Activated T-cell treated with anti-CD3 and anti-CD28 coated beads for 1 hour (primary cell): ENCODE data around the gene PHF19.
A peak's percentile ranks its signal among the peaks of the same experiment; 100 is the strongest.

ENCODE experiments used
- DNase-seq: peaks from one replicate; pipeline ENCODE4 v3.0.0-alpha.2; 2020; ENCODE audit warnings: low read depth

The PHF19 gene

DNA sequence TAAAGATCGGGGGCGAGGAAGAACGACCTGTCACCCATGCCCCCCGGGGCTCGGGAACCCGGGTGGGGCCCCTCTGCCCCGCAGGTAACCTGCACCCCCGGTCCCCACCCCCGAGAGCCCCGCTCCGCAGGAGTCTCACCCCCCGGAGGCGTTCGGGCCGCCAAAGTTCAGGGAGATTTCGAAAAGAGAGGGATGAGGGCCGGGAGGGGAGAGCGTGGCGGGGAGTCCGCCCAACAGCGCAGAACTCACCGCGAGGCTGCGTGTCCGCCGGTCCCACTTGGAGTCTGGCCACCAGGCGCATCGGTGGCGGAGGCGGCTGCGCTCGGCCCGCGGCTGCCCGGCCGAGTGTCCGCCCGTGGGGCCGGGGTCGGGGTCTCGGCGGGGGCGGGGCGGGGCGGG, at the start of gene PHF19:
Gene PHF19, minus strand, starts transcription at position 347 of the 399 bp plus-strand sequence. CDS start 2,447 bp downstream, outside the sequence.
- peak; percentile 35 for DNase-seq

DNA sequence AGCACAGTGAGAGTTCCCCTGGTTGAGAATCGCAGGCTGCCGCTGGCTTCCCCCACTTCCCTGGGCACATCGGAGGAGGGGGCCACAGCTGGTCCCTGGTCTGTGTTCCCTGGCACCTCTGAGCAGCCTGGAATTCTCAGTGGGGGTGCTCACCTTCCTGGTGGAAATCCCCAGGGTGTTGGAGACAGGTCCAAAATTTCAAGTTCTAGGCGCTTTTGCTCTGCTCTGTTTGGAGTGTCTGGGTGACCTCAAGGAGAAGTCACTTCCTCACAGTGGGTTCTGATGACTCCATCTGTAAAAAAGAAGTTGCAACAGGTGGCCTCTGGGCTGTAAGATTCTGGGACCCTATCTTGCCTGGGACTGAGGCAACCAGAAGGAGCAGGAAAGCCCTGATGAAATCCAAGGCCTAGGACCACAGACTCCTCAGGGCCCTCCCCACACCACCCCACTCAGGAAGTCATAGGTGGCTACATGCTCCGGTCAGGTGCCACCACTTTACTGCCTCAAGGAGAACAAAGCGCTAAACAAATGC, 49.5 kb upstream of the PHF19 start, which contains the start of gene TRAF1:
Gene TRAF1, minus strand, starts transcription at position 400 of the 532 bp plus-strand sequence. CDS start 721 bp downstream, outside the sequence.
- peak; percentile 23 for DNase-seq

DNA sequence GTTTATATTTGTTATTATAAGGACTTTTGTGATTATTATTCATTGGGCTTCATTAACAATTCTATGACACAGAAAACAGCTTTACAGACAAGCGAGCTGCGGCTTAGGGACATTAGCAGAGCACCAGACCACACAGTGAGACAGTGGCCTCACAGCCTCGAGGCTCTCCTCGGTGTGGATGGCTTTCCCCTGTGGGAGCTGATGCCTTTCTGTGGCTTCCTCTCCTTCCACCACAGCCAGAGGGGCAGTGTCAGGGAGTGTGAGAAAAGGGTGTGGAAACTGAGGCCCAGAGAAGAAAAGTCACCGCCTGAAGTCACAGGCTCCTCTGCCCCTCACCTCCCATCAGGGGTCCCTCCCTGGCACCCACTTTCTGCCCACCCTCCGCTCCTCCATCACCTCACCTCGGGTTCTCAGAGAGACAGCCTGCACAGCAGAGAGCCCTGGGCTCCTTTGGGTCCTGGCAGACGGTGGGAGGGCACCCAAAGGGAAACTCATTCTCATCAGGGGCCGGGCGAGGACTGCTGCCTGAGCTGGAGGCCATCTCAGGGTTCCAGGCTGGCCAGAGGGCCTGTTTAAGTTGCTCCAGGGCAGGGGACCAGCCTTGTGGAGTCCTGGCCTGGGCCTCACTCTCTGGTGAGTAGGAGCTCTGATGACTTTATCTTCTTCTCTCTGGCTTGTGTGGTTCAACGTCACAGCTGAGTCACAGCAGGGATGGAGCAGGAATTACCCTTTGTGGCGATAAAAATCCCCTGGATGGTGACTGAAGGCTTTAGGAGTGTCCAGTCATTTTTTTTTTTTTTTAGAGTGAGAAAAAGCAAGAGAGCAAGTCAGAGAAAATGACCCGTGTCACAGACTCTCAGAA, 48.8 kb upstream of the PHF19 start:
- peak; percentile 64 for DNase-seq

DNA sequence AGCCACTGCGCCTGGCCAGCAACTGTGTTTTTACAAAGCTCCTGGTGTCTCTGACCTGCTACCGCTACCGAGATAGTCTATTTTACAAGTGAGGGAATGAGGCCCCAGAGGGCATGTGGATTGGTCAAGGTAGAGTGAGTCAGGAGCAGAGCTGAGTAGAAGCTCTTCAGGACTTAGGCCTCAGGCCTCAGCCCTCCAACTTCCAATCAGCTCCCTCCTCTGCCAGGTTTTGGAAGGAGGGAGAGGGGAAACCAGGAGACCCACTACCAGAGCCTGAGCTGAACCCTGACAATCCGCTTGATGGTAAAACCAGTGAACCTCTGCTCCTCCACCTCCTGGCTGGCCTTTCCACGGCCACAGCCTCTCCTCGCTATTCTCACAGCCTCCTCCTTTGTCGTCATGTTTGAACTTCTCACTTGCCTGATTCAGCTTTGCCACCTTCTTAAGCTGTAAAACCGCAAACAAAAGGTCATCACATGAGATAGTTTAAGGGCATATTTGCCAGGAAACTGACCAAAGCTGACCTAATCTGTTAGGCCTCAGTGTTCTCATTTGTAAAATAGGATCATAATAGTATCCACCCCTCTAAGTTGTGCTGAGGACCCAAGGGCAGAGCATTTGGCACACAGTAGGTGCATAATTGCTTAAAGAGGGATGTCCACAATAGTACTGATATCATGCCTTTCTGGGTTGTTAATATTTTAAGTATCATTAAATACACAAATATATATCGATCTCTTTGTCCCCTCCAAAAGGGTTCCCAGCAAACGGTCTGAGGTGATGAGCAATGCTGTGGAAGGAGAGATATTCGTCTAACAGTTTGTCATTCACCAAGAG, 47.9 kb upstream of the PHF19 start:
- peak; percentile 24 for DNase-seq

DNA sequence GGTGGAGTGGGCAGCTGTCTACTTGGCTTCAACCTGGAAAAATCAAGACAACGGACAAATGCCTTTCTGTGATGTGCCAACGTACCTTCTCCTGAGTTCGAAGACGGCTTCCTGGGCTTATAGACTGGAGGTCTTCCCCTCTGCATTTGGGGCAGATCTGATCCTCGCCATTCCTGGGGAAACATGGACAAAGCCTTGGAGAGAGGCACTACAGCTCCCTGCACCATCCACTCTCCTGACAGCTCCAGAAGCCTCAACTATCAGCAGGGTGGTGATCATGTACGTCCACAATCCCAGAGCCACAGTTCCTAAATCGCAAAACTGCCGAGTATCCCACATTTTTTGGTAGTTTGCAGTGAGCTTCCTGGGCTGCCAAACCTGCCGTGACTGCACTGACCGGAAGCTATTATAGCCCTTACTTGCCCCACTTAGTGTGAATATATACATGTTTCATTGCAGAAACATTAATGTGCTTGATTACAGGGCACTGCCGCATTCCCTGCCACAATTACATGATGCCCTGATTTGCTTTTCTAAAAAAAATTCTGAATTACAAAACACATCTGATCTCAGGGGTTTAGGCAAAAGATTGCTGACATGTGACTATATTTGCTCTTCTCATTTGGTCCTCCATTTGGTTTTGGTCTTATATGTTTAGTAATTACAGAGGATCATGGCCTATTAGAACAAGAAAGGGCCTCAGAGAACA, 46.8 kb upstream of the PHF19 start:
- no peak for DNase-seq

DNA sequence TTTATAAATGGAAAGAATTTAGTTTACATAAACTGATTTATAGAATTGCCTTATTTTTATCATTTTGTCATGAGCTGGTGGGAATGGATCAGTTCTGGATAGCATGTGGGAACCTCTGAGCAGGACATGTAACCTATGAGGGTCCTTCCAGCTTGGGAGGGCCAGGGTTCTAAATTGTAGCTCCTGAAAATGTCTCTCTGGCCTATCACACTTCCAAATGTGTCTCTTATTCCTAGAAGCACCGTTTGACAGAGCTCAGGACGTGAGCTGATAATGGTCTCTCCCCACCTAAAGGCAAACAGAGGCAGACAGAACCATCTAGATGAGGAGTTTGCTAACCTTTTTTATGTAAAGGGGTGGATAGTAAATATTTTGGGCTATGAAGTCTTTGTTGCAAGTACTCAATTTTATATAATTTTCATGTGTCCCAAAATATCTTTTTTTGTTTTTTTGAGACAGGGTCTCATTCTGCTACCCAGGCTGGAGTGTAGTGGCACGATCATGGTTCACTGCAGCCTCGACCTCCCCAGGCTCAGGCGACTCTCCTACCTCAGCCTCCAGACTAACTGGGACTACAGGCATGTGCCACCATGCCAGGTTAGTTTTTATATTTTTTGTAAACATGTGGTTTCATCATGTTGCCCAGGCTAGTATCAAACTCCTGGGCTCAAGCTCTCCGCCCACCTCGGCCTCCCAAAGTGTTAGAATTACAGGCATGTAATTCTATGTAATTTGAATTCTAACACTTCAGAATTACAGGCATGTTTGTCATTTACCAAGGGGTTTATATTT, 45.6 kb upstream of the PHF19 start:
- DNase-seq = no peak

DNA sequence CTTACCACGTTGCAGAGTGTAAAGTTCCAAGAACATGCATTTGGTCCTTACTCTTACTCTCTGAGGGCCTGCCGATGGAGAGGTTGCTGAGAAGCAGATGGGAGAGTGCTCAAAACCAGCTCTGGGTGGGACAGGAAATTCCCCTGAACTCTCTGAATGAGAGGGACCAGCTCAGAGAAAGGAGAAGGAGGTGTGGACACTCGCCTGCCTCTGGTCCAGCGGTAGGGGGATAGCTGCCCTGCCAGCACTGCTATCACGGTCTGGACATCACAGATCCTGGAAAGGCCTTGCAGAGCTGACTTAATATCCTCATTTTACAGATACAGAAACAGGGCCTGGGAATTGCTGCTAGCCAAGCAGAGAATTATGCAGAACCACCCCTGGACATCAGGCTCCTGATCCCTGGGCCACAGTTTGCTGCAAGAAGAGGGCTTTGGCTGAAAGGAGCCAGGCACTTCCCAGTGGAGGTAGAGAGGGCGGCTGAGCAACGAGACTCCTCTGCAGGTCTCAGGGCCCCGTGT, 44.7 kb upstream of the PHF19 start:
- DNase-seq = no peak

DNA sequence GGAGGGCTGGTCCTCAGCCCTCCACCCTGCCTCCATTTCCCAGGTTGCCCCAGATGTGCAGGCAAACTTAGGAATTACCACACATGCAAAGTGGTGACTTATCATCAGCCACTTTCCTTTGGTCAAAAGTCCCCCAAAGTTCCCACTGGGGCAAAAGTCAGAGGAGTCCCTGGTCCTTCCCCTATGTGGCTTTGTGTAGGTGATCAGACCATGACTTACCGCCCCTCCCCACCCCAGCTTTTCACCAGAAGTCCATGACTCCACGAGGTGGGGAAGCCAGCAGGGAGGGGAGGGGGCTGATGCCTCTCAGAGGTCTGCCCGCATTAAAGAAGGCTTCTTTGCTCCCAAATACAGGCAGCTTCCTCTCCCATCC, 43.8 kb upstream of the PHF19 start:
- DNase-seq = peak; percentile 19

DNA sequence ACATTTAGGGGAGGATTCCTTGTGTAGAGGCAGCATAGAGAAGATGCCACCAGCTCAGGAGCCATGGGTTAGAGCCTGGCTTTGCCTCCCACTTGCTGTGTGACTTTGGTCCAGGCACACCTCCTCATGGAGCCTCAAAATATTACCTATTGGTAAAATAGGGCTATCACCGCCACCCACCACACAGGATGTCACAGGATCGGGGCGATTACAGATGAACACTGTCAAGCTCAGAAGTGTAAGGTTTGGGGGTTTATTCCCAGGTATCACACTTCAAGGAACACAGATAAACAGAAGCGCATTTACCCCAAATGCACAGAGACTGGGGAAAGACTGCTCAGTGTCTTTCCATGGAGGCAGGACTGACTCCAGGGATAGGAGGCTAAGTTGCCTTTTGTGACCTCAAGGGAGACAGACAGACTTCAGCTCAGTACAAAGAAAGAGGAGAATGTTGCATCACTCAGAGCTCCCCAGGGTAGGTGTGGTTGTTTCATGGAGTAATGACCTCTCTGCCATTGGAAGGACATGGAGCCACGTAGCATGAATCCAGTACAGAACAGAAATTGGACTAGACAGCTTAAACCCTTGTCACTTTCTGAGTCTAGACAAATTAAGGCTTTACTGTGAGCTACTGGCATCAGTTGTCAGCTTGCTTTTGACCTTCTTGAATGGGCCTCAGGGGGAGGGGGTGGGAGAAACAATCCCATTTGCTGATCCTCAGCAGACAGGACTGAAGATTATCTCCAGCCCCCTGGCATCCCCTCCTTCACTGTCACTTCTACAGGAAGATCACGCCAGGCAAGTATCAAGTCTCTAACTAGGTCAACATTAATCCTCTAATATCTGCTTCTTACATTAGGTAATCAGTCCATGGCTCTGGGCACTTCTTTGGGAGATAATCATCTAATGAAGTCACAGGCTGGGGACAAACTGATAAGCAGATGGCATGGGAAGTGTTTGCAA, 43.1 kb upstream of the PHF19 start:
- no peak for DNase-seq

DNA sequence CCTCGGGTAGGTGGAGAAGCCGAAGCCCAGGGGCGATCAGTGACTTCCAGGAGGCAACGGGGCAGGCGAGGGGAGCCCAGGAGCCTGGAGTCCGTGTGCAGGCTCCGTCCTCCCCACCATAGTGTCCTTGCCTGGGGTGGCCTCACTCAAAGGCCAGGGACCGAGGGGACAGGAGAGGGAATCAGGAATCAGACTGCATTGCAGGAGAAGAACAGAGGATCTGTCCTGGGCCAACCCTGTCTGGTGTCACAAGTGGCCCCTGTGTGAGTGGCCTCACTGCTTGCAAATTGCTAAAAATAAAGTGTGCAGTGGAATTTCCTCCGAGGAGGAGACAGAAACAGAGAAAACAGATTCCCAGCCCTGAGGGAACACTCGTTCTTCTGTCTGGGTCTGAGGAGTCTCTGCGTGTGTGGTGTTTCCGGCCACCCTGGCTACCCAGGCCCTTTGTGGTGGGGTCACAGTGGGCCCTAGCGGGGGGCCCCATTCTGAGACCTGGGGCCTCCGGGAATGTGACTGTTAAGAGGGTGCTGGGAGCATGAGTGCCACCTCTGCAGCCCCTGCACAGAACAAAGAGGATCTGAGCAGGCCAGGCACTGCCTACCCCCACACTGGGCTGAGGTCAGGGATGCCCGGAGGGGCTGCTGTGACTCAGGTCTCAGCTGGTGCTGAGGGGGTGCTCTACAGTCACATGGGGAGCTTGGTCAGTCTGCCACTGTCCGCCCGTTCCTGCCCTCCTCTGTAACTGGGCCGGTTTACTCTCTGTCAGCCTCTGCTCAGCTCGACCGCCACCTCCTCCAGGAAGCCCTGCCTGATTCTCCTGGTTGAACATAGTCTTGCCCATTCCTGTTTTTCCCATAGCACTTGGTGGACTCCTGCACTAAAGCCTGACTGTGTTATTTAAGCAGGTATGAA, 42.2 kb upstream of the PHF19 start:
- peak; percentile 28 for DNase-seq

DNA sequence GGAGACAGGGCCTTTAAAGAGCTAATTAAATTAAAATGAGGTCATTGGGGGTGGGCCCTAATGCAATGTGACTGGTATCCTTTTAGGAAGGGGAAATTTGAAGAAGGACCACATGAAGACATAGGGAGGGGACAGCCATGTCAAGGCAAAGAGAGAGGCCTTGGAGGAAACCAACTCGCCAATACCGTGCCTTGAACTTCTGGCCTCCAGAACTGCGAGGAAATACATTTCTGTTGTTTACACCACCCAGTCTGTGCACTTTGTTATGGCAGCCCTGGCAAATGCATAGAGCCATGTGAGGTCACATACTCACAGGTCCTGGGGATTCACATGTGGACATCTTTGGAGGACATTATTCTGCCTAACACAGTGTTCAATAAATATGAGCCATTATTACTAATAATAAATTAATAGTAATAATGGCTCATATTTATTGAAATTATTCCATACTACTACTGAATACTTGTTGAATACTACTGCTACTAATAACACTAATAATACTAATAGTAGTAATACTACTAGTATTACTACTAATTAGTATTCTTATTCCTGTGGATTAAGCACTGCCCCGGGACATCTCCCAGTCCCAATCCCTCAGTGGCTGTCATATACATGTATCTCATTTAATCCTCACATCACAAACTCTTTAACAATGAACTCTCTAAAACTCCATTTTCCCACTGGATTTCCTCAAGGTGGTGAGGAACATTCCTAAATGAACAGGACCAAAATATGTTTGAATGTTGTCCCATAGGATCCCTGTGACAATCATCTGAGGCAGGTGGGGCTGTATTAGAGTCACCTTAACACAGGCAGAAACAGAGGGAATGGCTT, 41.2 kb upstream of the PHF19 start:
- DNase-seq = no peak

DNA sequence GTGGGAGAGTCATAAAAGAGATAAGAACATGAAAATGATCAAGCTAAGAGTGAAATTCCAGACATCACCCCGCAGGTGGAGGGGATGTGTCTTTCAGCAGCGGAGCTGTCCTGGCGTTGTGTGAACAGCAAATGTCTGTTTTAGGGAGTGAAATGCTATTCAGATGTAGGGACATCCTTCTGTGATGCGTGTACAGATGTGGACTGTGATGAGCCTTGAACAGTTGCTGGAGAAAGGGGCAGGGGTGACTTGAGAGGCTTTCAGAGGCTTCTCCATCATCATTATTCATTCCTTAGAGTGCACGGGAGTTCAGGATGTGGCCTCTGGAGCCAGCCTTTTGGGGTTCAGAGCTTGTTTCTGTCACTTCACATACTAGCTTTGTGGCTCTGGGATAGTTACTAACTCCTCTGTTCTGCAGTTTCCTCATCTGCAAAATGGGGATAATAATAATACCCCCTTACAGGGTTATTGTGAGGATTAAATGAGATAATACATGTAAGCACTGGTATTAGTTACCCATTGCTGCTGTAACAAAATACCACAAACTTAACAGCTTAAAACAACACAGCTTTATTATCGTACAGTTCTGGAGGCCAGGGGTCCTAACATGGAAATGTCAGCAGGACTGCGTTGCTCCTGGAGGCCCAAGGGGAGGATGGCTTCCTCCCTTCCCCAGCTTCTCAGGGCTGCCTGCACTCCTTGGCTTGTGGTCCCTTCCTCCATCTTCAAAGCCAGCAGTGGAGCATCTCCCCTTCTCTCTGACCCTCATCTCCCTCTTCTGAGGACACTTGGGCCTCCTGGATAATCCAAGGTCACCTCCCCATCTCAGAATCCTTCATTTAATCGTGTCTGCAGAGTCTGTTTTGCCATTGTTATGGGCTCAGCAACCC, 40.2 kb upstream of the PHF19 start:
- DNase-seq = no peak

DNA sequence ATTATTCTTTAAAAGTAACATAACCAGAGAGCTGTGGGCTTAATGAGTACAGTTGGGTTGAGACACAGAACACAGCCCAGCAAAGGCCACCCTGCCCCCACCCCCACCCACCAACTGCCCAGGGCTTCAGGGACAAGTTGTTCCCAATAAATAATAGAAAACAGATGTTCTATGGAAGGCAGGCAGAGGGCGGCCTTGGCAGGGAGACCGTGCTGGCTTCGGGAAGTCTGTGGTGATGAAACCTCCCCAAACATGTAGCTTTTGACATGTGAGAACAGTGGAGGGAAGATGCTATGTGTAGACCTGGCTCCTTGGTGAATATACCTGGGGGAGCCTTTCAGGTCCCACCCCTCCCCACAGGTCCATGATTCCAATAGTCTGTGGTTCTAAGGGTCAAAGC, 39.6 kb upstream of the PHF19 start:
- no peak for DNase-seq

DNA sequence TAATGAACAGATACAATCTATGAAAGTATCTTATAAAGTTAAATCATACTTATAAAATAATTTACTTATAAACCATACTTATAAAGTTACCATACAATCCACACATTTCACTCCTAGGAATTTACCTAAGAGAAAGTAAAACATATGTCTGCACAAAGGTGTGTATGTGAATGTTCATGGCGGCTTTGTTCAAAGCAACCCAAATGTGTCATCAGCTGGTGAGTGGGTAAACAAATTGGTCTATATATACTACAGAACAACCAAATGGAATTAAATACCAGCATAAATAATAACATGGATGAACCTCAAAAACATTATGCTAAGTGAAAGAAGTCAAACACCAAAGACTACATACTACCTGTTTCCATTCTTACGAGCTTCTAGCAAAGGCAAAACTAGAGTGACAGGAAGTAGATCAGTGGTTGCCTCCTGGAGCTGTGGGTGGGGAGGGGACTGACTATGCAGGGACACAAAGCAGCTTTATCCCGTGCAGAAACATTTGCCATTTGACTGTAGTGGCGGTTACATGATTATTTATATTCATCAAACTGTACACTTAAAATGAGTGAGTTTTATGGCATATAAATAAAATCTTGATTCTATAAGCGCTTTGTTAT, 39.0 kb upstream of the PHF19 start:
- peak; percentile 38 for DNase-seq

DNA sequence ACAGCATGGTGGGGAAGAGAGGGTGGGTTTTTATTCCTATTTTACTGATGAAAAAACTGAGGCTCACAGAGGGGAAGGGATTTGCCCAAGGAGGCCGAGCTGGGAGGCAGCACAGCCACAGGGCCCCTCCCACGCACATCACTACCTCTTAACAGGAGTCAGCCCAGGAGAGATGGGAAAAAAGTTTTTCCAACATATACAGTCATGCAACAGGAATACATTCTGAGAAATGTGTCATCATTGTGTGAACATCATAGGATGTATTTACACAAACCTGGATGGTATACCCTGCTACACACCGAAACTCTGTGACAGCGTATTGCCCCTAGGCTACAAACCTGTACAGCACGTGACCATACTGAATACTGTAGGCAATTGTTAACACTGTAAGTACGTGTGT, 38.0 kb upstream of the PHF19 start:
- DNase-seq = no peak

DNA sequence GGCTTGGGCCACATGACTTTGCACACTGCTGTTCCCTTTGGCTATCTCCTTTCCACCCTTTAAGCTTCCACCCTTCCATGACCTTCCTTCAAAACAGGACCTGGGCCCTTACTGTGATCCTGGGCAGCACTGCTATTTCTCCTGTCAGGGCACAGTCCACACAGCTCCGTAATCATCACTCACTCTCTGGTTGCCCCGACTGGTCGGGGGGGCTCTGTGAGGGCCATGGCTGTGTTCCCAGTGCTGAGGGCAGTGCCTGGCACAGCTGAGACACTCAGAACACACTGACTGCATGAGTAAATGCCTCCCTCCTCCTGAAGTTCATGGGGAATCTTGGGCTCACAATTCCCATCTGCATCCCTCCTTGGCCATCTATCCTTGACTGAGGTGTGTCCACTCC, 37.4 kb upstream of the PHF19 start:
- DNase-seq = peak; percentile 25
